IMR-90 (cell line): ENCODE measurements around the gene CAPS. TPM values are rescaled to one million over a fixed set of nuclear protein-coding genes. Genes with fewer than 3 reads are reported as not detected.
A peak's percentile ranks its signal among the peaks of the same experiment; 100 is the strongest.

ENCODE experiments used
- ATAC-seq: fragments of 200-7000 bp; cut with Tn5 transposase; 2 replicates; pipeline ENCODE4 v1.9.1; 2020; ENCODE audit warnings: low read depth, mild to moderate bottlenecking, moderate library complexity
- Bru-seq: library from RNA; stranded (reverse); fragments of 400-500 nt; gene quantifications from one replicate; lab custom pipeline; 2021; lab: Mats Ljungman, UMichigan
- BruChase-seq, 2 experiments: library from RNA; stranded (reverse); fragments of 400-500 nt; gene quantifications; one replicate each; lab custom pipeline; 2021; lab: Mats Ljungman, UMichigan
- BruUV-seq: library from RNA; stranded (reverse); fragments of 400-500 nt; replicated peaks from 2 replicates; lab custom pipeline; 2021; lab: Mats Ljungman, UMichigan
- CTCF ChIA-PET: fragments of 300-600 bp; formaldehyde crosslinking; extraction: SDS; loops from one replicate; lab custom pipeline; 2021; ENCODE audit warnings: antibody characterized with exemption; lab: Yijun Ruan, JAX
- POLR2A ChIA-PET: fragments of 300-600 bp; sonication (Branson Sonifier 250); formaldehyde crosslinking; loops from one replicate; lab custom pipeline; 2022; ENCODE audit warnings: antibody characterized with exemption; ENCODE audit not compliant: unreplicated experiment; lab: Charles Lee
- DNase-seq: peaks from one replicate; pipeline ENCODE4 v3.0.0; 2013
- H2AFZ ChIP-seq: replicated peaks from 2 replicates; pipeline ENCODE3; 2013; ENCODE audit warnings: low read length, mild to moderate bottlenecking; ENCODE audit not compliant: poor library complexity
- H2AK5ac ChIP-seq: 2 replicates; pipeline ENCODE4 v1.6.1; 2013; ENCODE audit warnings: low read depth, low read length, inconsistent platforms
- H2AK9ac ChIP-seq: replicated peaks from 2 replicates; pipeline ENCODE3; 2013; ENCODE audit warnings: mild to moderate bottlenecking, low read depth, low read length, moderate library complexity; ENCODE audit not compliant: poor library complexity
- H2BK120ac ChIP-seq: 2 replicates; pipeline ENCODE4 v1.6.1; 2013; ENCODE audit warnings: low read depth, low read length, inconsistent platforms
- H2BK15ac ChIP-seq: 3 replicates; pipeline ENCODE4 v1.6.1; 2013; ENCODE audit warnings: low read depth, low read length, inconsistent platforms
- H2BK20ac ChIP-seq: 2 replicates; pipeline ENCODE4 v1.6.1; 2013; ENCODE audit warnings: low read depth, mild to moderate bottlenecking, inconsistent platforms, low read length, moderate library complexity
- H2BK5ac ChIP-seq: 2 replicates; pipeline ENCODE4 v1.6.1; 2013; ENCODE audit warnings: mild to moderate bottlenecking, low read depth, low read length, inconsistent platforms; ENCODE audit not compliant: poor library complexity, severe bottlenecking
- H3K14ac ChIP-seq: replicated peaks from 2 replicates; pipeline ENCODE4 v1.6.1; 2013; ENCODE audit warnings: low read depth, low read length, inconsistent platforms
- H3K18ac ChIP-seq: 2 replicates; pipeline ENCODE4 v1.6.1; 2013; ENCODE audit warnings: low read depth, low read length, control low read depth
- H3K23ac ChIP-seq: 2 replicates; pipeline ENCODE4 v1.6.1; 2013; ENCODE audit warnings: low read depth, low read length, inconsistent platforms
- H3K27ac ChIP-seq: 2 replicates; pipeline ENCODE4 v1.5.1; 2013; ENCODE audit warnings: mild to moderate bottlenecking, control low read depth, low read length; ENCODE audit not compliant: insufficient read depth
- H3K27me3 ChIP-seq: 2 replicates; pipeline ENCODE4 v1.6.1; 2013; ENCODE audit warnings: low read length; ENCODE audit not compliant: control insufficient read depth, insufficient read depth
- H3K36me3 ChIP-seq: 2 replicates; pipeline ENCODE4 v1.6.1; 2013; ENCODE audit warnings: low read length, mixed read lengths; ENCODE audit not compliant: control insufficient read depth, insufficient read depth
- H3K4ac ChIP-seq: 2 replicates; pipeline ENCODE4 v1.6.1; 2013; ENCODE audit warnings: low read depth, low read length, inconsistent platforms
- H3K4me1 ChIP-seq: 2 replicates; pipeline ENCODE4 v1.6.1; 2013; ENCODE audit warnings: low read length, mixed read lengths; ENCODE audit not compliant: control insufficient read depth, insufficient read depth
- H3K4me2 ChIP-seq: 2 replicates; pipeline ENCODE4 v1.6.1; 2013; ENCODE audit warnings: low read depth, mild to moderate bottlenecking, control low read depth, low read length, moderate library complexity
- H3K4me3 ChIP-seq: 2 replicates; pipeline ENCODE4 v1.5.1; 2013; ENCODE audit warnings: low read depth, mild to moderate bottlenecking, control low read depth, low read length, moderate library complexity; ENCODE audit not compliant: insufficient read depth
- H3K56ac ChIP-seq: 2 replicates; pipeline ENCODE4 v1.6.1; 2013; ENCODE audit warnings: low read length, inconsistent platforms; ENCODE audit not compliant: insufficient read depth; ENCODE audit errors: extremely low read depth
- H3K79me1 ChIP-seq, 2 experiments: 2 replicates each; pipeline ENCODE4 v1.6.1; 2013; ENCODE audit warnings: low read length in 2 of 2, inconsistent platforms in 1 of 2, low read depth in 1 of 2
- H3K9ac ChIP-seq: 2 replicates; pipeline ENCODE4 v1.6.1; 2013; ENCODE audit warnings: low read depth, low read length, control low read depth
- H3K9me1 ChIP-seq: 2 replicates; pipeline ENCODE4 v1.6.1; 2013; ENCODE audit warnings: low read length, inconsistent platforms; ENCODE audit not compliant: insufficient read depth
- H3K9me3 ChIP-seq: 2 replicates; pipeline ENCODE4 v1.6.1; 2013; ENCODE audit warnings: low read length; ENCODE audit not compliant: control insufficient read depth, insufficient read depth
- H4K20me1 ChIP-seq: 2 replicates; pipeline ENCODE4 v1.6.1; 2013; ENCODE audit warnings: low read length, inconsistent platforms; ENCODE audit not compliant: insufficient read depth
- H4K5ac ChIP-seq: 2 replicates; pipeline ENCODE4 v1.6.1; 2013; ENCODE audit warnings: mild to moderate bottlenecking, low read depth, low read length, control low read depth
- H4K8ac ChIP-seq, 2 experiments: 2 replicates each; pipeline ENCODE4 v1.6.1; 2013; ENCODE audit warnings: low read depth in 2 of 2, low read length in 2 of 2, control low read depth in 1 of 2, inconsistent platforms in 1 of 2
- H4K91ac ChIP-seq: 2 replicates; pipeline ENCODE4 v1.6.1; 2013; ENCODE audit warnings: low read depth, low read length, inconsistent platforms; ENCODE audit not compliant: insufficient read depth
- BHLHE40 ChIP-seq: fragments of 150-350 bp; IDR thresholded peaks from 2 replicates; pipeline ENCODE4 v1.6.1; 2016; ENCODE audit warnings: mild to moderate bottlenecking, low read depth, low read length
- NFE2L2 ChIP-seq: fragments of 150-350 bp; IDR thresholded peaks from 2 replicates; pipeline ENCODE4 v1.6.1; 2016; ENCODE audit warnings: low read depth, mild to moderate bottlenecking, low read length
- RAD21 ChIP-seq: IDR thresholded peaks from 2 replicates; pipeline ENCODE4 v1.6.1; 2012; ENCODE audit warnings: low read length, improper control_type of control experiment
- SMC3 ChIP-seq: fragments of 150-350 bp; IDR thresholded peaks from 2 replicates; pipeline ENCODE4 v1.6.1; 2016; ENCODE audit warnings: low read depth, mild to moderate bottlenecking, antibody characterized with exemption, low read length, moderate library complexity
- WGBS, 2 experiments: methylation state at CpG; one replicate each; pipeline versions ENCODE4 v1.1.5 to v1.1.7; 2013; ENCODE audit warnings: missing lambda C conversion rate in 2 of 2; ENCODE audit not compliant: insufficient read length in 1 of 2; ENCODE audit errors: extremely low coverage in 2 of 2; 5-methylcytosine and 5-hydroxymethylcytosine counted together
- dilution Hi-C: fragments of 300-500 bp; cut with HindIII; formaldehyde crosslinking; loops from one replicate; pipeline ENCODE4 v1.14.3; 2018; ENCODE audit warnings: low sequenced_read_pairs; ENCODE audit not compliant: unreplicated experiment
- in situ Hi-C: fragments of 300-500 bp; cut with MboI; formaldehyde crosslinking; loops from 3 replicates; pipeline ENCODE4 v1.14.3; 2019; ENCODE audit warnings: low sequenced_read_pairs, inconsistent platforms, mixed read lengths
- intact Hi-C: fragments of 100-400 bp; cut with micrococcal nuclease; formaldehyde crosslinking; loops from 2 replicates; pipeline ENCODE4 v1.10.0; 2022
- long read RNA-seq: library from polyadenylated mRNA; unstranded; transcript quantifications from one replicate; pipeline ENCODE4 v2.0.0, GENCODE V29; 2021; ENCODE audit not compliant: unreplicated experiment
- polyA plus RNA-seq, 3 experiments: library from polyadenylated mRNA; depleted of rRNA; stranded (reverse); fragments of >200 nt; gene quantifications; 2 replicates each; pipeline ENCODE4 v1.2.3, GENCODE V29; 2012; ENCODE audit warnings: low replicate concordance in 1 of 3
- total RNA-seq: library from RNA; depleted of rRNA; stranded (reverse); fragments of >200 nt; gene quantifications from 2 replicates; pipeline ENCODE4 v1.2.3, GENCODE V29; 2012; rRNA removed
- TF ChIP-seq, protein P1 (sequence below): fragments of 150-350 bp; IDR thresholded peaks from 2 replicates; pipeline ENCODE4 v1.6.1; 2017; ENCODE audit warnings: mild to moderate bottlenecking, antibody characterized with exemption, low read length, low read depth
- TF ChIP-seq, protein P2 (sequence below): conservative IDR thresholded peaks from 2 replicates; pipeline ENCODE4 v1.5.1; 2012; ENCODE audit warnings: mild to moderate bottlenecking, low read depth, low read length, improper control_type of control experiment

CAPS gene
- total RNA-seq (0.54 and 1.4 TPM in 2 replicates), polyA plus RNA-seq (2012; rRNA removed) (4.9 and 5.6 TPM in 2 replicates), Bru-seq, nascent RNA (percentile 50 among the genes with signal in this experiment), BruChase-seq, experiment 1, labeled RNA remaining after a 6-hour chase (percentile 79 among the genes with signal in this experiment), BruChase-seq, experiment 2, labeled RNA remaining after a 2-hour chase (percentile 67 among the genes with signal in this experiment)
- polyA plus RNA-seq (2012; cell fraction: cytosol; rRNA removed) = 2.2 and 2.4 TPM in 2 replicates
- 34.4 and 78.7 TPM in 2 replicates for polyA plus RNA-seq (2012; cell fraction: nucleus; rRNA removed; ENCODE audit: low replicate concordance)
- long read RNA-seq, partial matches to known transcripts = 1 of 3 reads
- long read RNA-seq, other reads (novel, unspliced or antisense) = 2 of 3 reads

DNA sequence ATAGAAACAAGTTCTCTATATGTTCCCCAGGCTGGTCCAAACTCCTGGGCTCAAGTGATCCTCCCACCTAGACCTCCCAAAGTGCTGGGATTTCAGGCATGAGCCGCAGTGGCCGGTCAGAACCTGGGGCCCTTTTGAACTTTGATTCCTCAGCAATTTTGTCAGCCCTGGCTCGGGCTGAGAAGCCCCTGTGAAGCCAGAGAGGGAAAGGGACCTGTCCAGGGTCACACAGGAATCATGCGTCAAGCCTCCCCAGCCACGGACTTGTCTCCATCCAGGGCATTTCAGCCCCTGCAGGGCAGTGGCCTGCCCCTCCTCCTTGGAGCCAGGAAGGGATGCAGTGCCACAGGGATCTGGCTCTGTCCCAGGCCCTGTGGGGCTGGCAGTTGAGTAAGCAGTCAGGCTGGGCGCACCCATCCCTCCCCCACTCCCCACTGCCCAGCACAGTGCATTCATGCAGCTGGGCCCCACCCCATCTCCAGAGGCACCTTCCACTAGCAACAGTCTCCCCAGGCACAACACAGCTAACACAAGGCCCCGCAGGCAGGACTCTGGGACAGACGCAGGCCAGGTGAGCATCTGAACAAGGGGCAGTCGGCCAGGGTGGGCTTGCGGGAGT is at the start of gene CAPS:
CAPS (plus strand) TSS at position 516 of the 619 bp plus-strand sequence. CDS start 153 bp downstream, outside the sequence.
- Histone ChIP-seq H2BK120ac (no peak within 1 kb of the TSS), H3K4me2 (no peak within 1 kb of the TSS), H3K79me1 (0 out of 4 replicates have a peak, but pooled peaks cover 0 to 4% of the 10 kb centered on the region in 2 experiments), H4K20me1 (peaks cover 4% of the 10 kb centered on the region; the same call in 1 of the 2 replicates), H3K23ac (no peak within 1 kb of the TSS), H3K9me3 (no peaks in the 10 kb centered on the region), H2AK9ac (peak within 1 kb of the TSS; percentile 90), H3K14ac (peak within 1 kb of the TSS; percentile 59; the same call in 1 of the 2 replicates), H4K5ac (0 out of 2 replicates have a peak within 1 kb of the TSS, but pooled peaks have one; percentile 15), H3K9ac (no peak within 1 kb of the TSS), H3K9me1 (no peaks in the 10 kb centered on the region), H2BK15ac (no peak within 1 kb of the TSS; the same call in 2 of the 3 replicates), H3K36me3 (peaks cover 51% of the 10 kb centered on the region; the same call in 1 of the 2 replicates), H3K27ac (no peak within 1 kb of the TSS), H2BK5ac (peak within 1 kb of the TSS; percentile 17), H4K91ac (no peak within 1 kb of the TSS; the same call in 1 of the 2 replicates), H4K8ac (peak within 1 kb of the TSS in 1 of 2 experiments; percentile 5; a peak in 1 of 4 replicates), H3K4me1 (peaks cover 11% of the 10 kb centered on the region), H3K18ac (no peak within 1 kb of the TSS), H3K27me3 (no peaks in the 10 kb centered on the region), H2AK5ac (peak within 1 kb of the TSS; percentile 67), H3K56ac (no peak within 1 kb of the TSS), H3K4me3 (no peak within 1 kb of the TSS), H2AFZ (peak within 1 kb of the TSS; percentile 33), H2BK20ac (no peak within 1 kb of the TSS), H3K4ac (no peak within 1 kb of the TSS)
- POLR2A ChIA-PET = no interaction called here
- dilution Hi-C loops = no loop called here
- CTCF ChIA-PET = no interaction called here
- in situ Hi-C loops = no loop called here
- no TSS peak for BruUV-seq
- intact Hi-C loops = no loop called here
- WGBS, 2 experiments = 84% methylated on average over 6 of the region's 10 CpGs; no CpG with 5 or more reads in 1 of the 2 experiments
- ATAC-seq (peak; percentile 74), DNase-seq (peak; percentile 23)
- TF ChIP-seq NFE2L2 (no peak), RAD21 (no peak), BHLHE40 (no peak), SMC3 (no peak)
- TF ChIP-seq, protein P1, sequence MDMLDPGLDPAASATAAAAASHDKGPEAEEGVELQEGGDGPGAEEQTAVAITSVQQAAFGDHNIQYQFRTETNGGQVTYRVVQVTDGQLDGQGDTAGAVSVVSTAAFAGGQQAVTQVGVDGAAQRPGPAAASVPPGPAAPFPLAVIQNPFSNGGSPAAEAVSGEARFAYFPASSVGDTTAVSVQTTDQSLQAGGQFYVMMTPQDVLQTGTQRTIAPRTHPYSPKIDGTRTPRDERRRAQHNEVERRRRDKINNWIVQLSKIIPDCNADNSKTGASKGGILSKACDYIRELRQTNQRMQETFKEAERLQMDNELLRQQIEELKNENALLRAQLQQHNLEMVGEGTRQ = no peak
- TF ChIP-seq, protein P2, sequence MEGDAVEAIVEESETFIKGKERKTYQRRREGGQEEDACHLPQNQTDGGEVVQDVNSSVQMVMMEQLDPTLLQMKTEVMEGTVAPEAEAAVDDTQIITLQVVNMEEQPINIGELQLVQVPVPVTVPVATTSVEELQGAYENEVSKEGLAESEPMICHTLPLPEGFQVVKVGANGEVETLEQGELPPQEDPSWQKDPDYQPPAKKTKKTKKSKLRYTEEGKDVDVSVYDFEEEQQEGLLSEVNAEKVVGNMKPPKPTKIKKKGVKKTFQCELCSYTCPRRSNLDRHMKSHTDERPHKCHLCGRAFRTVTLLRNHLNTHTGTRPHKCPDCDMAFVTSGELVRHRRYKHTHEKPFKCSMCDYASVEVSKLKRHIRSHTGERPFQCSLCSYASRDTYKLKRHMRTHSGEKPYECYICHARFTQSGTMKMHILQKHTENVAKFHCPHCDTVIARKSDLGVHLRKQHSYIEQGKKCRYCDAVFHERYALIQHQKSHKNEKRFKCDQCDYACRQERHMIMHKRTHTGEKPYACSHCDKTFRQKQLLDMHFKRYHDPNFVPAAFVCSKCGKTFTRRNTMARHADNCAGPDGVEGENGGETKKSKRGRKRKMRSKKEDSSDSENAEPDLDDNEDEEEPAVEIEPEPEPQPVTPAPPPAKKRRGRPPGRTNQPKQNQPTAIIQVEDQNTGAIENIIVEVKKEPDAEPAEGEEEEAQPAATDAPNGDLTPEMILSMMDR = no peak
